Activated CD4-positive, CD25-positive, alpha-beta regulatory T cell treated with anti-CD3 and anti-CD28 coated beads, Interleukin-2, amount 50 U/mL, for 16 hours (primary cell): ENCODE results near the gene ZNF282.

ENCODE experiments used
- DNase-seq: peaks from one replicate; pipeline ENCODE4 v3.0.0-alpha.2; 2020; ENCODE audit warnings: low read depth, low spot score

Gene ZNF282

DNA sequence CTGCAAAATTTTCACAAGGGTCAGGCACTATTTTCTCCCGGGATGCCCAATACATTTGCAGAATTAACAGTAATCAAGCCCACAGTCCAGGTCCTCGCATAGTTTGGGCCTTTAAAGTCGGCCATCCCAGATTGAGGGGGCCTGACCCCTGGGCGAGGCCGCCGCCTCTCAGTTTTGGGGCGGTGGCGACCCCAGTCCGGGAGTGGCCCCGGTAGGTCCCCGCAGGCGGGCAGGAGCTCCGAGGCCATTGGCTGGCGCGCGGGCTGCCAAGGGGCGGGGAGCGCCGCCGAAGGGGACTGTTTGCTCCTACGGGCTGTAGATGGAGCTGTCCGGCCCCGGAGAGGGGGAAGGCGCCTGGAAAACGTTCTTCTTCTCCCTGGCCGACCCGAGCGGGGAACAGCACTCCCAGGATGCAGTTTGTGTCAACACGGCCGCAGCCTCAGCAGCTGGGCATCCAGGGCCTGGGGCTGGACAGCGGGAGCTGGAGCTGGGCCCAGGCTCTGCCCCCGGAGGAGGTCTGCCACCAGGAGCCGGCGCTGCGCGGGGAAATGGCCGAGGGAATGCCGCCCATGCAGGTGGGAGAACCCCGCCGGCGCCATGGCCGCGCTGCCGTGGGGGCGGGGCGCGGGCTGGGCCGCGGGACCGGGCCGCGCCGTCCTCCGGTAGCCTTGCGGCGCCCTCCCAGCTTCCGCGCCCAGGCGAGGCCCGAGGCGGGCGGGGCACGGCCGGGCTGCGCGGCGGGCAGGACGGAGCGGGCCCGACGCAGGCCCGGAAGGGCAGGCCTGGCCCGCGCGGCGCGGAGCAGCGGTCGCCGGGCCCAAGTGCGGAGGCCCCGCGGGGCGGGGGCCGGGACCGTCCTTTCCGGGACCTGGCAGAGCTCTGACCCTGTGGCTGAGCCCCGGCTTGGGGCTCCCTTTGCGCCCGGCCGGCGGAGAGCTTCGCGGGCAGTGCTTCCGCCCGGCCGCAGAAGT, at the start of gene ZNF282:
Gene ZNF282 (plus strand): TSS at position 367 of the 971 bp plus-strand sequence. CDS start 44 bp downstream, at position 411.
- DNase-seq: peak; percentile 29

DNA sequence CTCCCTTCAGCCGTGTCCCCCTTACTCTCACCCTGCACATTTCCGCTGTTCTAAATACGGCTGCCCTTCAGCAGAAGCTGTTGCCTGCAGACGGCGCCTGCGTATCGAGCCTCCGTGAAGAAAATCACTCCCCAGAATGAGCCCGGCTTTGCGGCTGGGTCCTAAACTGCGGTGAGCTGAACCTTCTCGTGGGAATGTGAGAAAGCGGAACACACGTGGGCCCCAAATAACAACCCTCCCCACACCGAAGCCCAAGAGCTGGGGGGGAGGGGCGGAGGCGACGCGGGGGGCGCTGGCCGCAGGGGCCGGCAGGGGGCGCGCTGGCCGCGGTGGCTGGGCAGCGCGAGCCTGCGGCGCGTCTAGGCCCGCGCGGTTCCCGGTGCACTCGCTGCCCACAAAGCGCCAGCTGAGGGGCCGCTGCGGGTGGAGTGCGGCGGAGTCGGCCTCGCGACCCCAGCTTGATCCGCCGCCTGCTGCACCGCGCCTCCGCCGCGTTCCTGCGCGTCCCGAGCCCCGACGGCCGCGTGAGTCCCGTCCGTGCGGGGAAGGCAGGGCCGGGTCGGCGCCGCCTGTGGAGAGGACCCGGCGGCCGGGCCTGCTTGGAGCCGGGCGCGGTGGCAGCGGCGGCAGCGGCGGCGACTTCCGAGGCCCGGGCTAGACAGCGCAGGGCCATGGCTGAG, 48.1 kb upstream of the ZNF282 start, which contains the start of gene ZNF398:
Gene ZNF398 (plus strand): TSS at position 382 of the 680 bp plus-strand sequence. CDS start 290 bp downstream, at position 672.
- DNase-seq: peak; percentile 61

DNA sequence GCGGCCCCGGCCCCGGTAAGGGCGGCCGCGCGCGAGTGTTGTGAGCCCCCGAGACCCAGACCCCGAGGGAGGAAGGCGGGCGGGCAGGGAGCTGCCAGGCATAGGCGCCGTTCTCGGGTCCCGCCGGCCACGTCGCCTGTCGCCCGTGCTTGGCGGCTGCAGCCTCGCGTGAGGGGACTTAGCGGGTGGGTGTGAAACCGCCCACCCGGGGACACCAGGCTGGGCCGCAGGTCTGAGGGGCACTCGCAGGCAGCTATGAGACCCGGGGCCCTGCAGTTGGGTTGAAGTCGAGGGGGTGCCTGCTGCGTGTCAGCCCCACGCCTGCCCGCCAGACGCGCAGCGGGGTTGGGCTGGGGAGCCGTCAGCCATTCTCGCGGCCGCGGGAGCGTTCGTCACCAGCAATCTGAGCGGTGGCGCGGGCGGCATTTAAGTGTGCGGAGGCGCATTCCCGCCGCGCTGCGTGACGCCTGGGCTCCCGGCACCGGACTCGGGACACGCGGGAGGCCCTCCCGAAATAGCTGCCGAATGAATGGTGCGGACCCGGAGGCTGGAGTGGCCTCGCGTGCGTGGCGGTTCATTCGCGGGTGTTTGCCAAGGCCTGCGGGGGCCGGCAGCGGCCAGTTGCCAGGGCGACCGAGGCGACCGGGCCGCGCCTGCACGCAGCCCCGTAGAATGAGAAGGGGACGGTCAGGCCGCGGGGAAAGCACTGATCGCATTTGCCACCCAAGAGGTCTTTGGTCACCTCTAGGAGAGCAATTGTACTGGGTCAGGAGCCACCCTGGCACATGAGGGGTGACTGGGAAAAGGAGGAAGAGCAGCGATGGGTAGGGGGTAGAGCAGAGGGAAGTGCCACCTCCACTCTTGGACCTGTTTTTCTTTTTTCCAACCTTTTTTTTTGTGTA, 47.3 kb upstream of the ZNF282 start:
- DNase-seq: peak; percentile 31

DNA sequence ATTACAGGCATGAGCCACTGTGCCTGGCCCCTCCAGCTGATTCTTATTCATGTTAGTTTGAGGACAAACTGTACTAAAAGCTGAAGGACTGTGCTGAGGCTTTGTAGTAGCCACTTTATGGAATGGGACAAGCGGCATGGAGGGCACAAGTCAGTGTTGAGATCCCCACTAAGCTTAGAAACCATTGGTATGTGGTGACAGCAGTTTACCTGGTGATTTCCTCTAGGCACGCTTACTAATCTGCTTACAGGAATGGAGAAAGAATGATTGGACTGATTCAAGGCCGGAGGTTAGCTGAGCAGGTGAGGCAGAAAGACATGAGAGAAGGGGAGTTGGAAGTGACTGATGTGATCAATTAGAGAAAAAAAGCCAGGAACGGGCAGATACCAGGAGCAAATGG, 44.4 kb upstream of the ZNF282 start:
- no peak for DNase-seq

DNA sequence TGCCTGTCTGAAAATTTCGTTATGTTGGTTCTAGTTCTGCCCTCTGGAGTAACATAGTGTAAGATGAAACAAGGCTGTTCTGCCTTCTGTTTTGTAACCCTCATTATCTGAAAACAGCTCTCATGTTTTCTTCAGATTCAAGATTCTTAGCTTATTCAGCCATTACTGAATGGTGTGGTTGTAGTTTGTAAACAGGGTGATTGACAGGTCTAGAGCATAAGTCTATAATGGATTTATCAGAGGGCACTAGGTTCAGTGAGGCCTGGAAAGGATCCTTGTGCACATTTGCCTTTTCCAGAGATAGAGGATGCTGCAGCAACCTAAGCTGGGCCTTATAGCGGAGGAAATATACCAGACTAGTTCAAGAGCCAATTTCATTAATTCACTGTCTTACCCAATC, 42.0 kb upstream of the ZNF282 start:
- DNase-seq: no peak

DNA sequence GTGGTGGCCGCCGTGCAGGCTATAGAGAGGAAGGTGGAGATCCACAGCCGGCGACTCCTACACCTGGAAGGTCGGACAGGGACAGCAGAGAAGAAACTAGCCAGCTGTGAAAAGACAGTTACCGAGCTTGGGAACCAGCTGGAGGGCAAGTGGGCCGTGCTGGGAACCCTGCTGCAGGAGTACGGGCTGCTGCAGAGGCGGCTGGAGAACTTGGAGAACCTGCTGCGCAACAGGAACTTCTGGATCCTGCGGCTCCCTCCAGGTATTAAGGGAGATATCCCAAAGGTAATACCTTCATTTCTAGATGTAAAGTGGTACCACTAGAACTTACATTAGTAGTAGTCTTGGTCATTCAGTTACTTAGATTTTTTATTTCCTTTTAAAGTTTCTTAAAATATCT, 41.3 kb upstream of the ZNF282 start:
- no peak for DNase-seq

DNA sequence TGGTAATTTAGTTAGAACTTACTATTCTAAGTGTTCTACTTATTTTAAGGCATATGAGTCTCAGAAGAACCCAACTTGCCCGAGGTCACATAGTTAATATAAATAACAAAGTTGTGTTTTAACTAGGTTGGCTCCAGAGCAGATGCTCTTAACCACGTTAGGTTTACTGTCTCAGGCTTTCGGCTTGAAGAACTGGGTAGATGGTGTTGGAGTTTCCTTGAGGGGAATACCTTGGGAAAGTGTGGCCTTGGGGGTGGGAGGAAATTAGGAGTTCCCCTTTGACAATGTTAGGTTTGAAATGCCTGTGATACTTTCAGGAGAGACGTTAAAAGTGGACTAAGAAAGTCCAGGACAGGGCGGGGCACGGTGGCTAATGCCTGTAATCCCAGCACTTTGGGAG, 38.4 kb upstream of the ZNF282 start:
- no peak for DNase-seq

DNA sequence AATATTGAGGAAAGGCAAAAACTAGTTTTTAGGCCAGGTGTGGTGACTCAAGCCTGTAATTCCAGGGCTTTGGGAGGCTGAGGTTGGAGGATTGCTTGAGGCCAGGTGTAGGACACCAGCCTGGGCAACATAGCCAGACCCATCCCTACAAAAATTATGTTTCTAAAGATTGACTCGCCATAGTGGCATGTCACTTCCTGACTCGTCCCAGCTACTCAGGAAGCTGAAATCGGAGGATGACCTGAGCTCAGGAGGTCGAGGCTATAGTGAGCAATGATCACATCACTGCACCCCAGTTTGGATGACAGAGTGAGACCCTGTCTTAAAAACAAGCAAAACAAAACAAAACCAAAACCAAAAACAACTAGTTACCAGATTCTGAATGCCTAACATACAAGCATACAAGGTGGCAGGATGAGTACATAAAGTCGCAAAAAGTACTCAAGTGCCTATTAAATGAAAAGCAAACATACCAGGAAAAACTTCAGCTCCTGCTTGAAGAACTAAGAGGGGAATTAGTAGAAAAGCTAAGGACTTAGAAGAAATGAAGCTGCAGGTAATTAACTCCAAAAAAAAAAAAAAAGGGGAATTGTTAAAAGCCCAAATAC, 34.0 kb upstream of the ZNF282 start:
- DNase-seq: no peak

DNA sequence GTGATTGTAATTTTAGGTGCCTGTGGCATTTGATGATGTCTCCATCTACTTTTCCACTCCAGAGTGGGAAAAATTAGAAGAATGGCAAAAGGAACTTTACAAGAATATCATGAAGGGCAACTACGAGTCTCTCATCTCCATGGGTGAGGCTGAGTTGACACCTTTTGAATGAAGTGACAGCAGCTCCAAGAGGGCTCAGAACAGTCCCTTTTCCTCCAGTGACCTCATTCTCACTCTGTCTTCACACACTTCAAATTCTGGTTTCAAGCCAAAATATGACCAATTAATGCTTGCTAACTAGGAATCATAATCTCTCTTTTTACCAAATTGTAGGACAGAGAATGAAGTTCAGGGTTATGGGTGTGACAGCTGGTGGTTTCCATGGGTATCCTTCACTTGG, 29.2 kb upstream of the ZNF282 start:
- DNase-seq: no peak

DNA sequence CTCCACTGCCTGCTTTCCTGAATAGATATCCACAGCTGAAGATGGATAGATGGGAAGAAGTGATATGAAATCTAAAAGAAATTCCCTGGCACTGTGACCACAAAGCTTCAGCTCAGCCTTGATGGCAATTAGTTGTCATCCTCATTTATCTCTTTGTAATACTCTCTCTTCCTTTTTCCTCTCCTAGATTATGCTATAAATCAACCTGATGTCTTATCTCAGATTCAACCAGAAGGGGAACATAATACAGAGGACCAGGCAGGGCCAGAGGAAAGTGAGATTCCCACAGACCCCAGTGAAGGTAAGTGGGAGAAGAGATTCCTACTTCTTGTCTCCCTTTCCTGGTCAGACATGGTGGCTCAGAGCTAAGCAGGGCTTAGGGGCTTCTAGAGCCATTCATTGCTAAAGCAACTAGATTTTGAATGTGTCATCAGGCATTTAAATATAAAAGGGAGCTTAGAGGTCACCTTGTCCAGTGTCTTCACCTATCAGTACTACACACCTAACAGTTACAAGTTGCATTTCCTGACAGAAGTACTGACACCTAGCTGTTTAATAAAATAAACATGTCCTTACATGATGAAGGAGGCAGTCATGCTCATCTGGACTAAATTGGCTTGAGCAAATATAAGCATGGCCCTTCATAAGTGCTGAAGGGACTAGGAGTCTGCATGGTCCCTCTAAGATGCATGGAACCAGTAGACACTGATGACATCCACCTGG, 28.6 kb upstream of the ZNF282 start:
- DNase-seq: no peak

DNA sequence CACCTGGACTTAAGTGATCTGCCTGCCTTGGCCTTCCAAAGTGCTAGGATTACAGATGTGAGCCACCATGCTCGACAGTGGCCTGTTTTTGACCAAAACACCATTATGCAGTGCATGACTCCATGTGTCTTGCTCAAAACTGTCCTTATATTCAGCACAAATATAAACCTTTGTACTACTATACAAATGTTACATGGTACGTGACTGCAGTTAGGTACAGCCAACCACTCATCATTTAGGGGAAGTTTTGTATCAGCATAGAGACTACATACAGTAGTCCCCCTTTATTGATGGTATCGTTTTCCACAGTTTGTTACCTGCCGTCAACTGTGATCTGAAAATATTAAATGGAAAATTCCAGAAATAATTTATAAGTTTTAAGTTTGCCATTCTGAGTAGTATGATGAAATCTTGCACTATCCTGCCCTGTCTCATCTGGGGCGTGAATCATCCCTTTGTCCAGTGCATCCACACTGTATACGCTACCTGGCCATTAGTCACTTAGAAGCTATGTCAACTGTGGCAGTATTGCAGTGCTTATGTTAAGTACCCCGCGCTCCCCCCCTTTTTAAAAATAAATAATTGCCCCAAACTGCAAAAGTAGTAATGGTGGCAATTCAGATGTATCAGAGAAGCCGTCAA, 23.3 kb upstream of the ZNF282 start:
- DNase-seq: no peak

DNA sequence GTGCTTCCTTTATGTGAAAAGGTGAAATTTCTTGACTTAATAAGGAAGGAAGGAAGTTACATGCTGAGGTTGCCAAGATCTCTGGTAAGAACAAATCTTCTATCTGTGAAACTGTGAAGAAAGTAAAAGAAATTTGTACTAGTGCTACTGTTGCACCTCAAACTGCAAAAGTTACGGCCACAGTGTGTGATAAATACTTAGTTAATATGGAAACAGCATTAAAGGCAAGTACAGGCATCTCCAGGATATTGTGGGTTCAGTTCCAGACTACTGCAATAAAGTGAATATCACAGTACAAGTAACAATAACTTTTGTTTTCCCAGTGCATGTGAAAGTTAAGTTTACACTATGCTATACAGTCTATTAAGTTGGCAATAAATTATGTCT, 22.8 kb upstream of the ZNF282 start:
- no peak for DNase-seq

DNA sequence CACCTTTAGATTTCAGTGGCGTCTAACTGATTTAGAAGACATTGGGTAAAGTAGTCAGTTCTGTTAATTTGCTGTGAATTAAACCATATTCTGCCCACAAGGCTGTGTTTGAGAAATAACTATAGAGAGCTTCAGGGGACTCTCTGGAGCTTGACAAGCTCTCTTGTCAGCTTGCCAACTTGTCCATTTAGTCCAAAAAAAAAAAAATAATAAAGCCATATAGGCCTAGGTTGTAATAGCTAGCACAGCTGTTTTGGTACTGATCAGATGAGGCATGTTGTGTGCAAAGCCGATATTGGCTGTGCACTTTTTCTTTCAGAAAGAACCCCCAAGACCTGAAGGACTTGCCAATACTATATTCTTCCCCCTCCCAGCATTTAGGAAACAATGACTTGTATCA, 20.2 kb upstream of the ZNF282 start:
- no peak for DNase-seq

DNA sequence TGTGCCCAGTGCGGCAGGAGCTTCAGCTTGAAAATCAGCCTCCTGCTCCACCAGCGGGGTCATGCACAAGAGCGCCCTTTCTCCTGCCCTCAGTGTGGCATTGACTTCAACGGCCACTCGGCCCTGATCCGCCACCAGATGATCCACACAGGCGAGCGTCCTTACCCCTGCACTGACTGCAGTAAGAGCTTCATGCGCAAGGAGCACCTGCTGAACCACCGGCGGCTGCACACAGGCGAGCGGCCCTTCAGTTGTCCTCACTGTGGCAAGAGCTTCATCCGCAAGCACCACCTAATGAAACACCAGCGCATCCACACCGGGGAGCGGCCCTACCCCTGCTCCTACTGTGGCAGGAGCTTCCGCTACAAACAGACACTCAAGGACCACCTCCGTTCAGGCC, 16.1 kb upstream of the ZNF282 start:
- no peak for DNase-seq

DNA sequence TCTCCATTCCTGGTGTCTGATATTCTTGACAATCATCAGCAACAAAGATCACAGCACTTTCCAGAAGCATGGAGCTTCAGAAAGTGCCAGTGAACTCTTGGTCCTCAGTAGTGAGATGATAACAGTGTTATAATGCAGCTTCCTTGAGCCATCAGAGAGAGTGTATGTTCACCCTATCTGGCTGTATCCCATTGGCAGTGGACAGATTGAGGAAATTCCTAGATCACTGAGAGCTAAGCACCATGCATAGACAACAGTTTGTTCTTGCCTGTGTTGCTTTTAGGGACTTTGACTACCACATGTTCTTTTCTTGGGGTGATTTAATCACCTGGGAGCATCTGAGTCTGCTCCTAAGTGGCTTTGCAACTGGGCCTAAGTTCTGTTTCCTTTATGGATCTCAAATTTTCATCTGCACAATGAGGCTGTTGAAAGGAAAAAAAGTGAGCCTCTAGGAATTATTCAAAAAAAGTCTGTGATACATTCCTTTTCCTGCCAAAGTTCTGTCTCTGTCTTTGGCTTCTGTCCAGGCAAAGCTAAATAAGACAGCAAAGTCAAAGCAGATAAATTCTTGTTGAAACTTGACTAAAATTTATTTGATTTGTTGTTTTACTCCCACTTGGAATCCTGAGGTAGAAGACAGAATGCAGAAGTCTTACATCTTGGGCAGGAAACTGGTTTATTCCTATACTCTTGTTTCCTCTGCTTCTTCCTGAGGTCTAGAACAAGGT, 14.5 kb upstream of the ZNF282 start:
- no peak for DNase-seq

DNA sequence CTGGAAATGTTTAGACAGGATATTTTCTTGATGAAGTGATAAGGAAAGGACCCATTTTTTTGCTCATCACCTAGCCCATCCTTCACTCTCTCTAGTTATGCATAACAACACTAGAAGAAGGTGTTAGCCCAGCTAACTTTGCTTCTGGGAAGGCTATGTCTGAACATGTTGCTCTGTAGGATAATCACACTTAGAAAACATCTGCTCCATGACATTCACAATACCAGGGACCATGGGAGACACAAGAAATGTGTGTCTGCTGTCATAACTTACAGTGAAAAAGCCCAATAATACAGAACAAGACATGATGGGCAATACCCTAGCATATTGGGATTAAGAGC, 13.9 kb upstream of the ZNF282 start:
- DNase-seq: no peak

DNA sequence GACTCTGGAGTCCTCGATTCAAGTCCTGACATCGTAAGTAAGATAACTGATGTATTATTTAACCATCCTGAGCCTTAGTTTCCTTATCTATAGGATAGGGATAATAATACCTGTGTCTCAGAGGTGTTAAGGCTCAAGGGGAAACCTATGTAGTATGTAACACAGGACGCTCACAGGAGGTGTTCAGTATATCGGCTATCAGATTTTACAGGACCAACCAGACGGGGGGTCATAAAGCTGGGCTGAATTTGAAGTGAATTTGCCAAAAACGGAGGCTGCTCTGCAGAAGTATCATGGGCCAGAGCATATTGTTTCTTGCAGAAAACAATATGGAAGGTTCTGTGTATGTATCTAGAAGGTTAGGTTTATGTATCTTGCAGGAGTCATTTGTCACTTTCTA, 11.1 kb upstream of the ZNF282 start:
- no peak for DNase-seq

DNA sequence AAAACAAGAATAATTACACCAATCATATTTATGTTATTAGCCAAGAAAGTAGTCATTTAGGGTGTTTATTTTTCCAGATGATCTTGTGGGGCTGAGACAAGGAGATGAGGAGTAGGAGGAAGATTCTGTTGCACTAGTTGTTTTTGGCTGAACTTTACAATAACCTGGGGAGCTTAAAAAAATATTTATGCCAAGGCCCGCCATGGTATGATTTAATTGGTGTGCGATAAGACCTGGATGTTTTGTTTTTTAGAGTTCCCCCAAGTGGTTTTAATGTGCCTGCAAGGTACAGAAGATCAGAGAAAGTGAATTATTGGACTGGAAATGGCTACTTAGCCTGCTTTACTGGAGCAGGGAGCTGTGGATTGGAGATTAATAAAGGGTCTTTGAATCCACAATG, 7.1 kb upstream of the ZNF282 start:
- no peak for DNase-seq

DNA sequence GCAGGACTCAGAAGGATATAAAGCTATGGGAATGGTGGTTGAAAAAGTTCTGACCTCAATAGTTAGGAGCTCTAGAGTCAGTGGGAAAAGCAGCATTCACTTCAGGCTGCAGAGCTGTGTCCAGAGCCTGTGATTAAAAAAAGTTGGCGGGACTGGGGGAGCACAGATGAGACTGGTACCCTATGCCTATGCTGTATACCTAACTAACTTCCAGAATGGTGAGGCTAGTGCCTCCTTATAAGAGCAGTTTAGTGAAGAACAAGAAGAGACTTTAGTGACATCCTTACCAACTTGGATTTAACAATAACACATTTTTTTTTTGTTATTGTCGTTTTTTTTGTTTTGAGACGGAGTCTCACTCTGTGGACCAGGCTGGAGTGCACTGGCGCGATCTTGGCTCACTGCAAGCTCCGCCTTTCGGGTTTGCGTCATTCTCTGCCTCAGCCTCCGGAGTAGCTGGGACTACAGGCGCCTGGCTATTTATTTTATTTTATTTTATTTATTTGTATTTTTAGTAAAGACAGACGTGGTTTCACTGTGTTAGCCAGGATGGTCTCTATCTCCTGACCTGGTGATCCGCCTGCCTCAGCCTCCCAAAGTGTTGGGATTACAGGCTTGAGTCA, 6.6 kb upstream of the ZNF282 start:
- no peak for DNase-seq
